ENCODE measurements around the gene PTPRD.

DNA sequence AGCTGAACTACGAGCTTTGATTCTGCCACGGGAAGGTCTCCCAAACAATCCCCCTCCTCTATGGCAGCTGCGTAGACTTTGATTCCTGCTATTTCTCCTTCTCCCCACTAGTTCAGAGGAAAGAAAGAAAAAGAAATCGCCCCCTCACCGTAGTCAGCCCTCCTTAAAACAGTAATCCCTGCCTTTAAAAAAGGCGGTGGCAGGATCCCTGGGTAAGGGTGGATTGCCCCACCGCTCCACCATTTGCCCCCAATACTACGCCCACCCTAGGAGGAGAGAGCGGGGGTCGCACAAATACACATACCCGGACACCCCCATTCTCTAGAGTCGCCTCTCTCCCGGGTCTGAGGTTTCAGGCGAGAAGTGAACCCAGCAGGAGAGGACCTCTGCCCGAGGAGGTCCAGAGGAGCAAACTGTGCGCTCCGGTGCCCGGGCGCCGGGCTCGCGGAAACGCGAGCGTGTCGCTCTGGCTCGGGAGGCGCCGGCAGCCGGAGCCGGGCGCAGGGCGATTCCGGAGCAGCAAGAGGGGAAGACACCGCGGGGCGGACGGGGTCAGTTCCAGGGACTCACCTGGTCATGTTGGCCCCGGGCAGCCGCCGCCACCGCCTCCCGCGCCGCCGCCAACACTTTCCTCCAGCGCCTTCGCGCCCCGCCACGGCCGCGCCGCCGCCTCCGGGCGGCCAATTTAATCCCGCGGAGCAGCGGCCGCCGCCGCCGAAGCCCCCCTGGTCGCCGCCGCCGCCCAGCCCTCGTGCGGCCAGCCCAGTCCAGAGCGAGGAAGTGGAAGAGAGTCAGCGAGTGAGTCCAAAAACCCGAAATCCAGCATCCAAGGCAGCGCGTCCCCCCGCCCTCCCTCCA lies 1755.5 kb downstream of the PTPRD start:
- no peak for TF ChIP-seq POLR2AphosphoS5 (IDR thresholded peaks at IDR 0.05; ENCODE audit: low read depth, low read length)
- TF ChIP-seq SIN3A (IDR thresholded peaks at IDR 0.05; ENCODE audit: borderline replicate concordance, insufficient read depth, low read length) = no peak

Measured in PFSK-1 (cell line).